SU-DHL-6 (cell line): ENCODE data around the gene FBXO28.

Experiments used
- H2AFZ ChIP-seq: fragments of 200-600 bp; sonication (generic); 2 replicates; pipeline ENCODE4 v1.6.1; 2014; ENCODE audit warnings: low read depth, mild to moderate bottlenecking, moderate library complexity, mixed read lengths, antibody characterized with exemption, low read length; ENCODE audit not compliant: severe bottlenecking
- H3F3A ChIP-seq: fragments of 200-600 bp; shearing (Covaris generic); 2 replicates; pipeline ENCODE4 v1.6.0; 2016; ENCODE audit warnings: antibody characterized with exemption, mild to moderate bottlenecking; ENCODE audit not compliant: insufficient read depth
- H3K27ac ChIP-seq: fragments of 200-600 bp; sonication (generic); 2 replicates; pipeline ENCODE4 v1.5.1; 2016; ENCODE audit warnings: low read depth, mild to moderate bottlenecking, low read length, moderate library complexity, mixed read lengths
- H3K27me3 ChIP-seq: fragments of 200-600 bp; sonication (generic), shearing (Covaris generic); 2 replicates; pipeline ENCODE4 v1.6.0; 2014; ENCODE audit warnings: mild to moderate bottlenecking, low read length
- H3K36me3 ChIP-seq: fragments of 200-600 bp; sonication (generic); 2 replicates; pipeline ENCODE4 v1.6.1; 2014; ENCODE audit warnings: mild to moderate bottlenecking, low read length, mixed read lengths
- H3K4me2 ChIP-seq: fragments of 300-600, 200-600 bp; shearing (Covaris generic), sonication (generic); 2 replicates; pipeline ENCODE4 v1.6.0; 2014; ENCODE audit warnings: low read length, low read depth, mild to moderate bottlenecking; ENCODE audit not compliant: poor library complexity, severe bottlenecking
- H3K4me3 ChIP-seq: fragments of 200-600 bp; sonication (generic); 2 replicates; pipeline ENCODE4 v1.5.1; 2014; ENCODE audit warnings: antibody characterized with exemption, low read length, mild to moderate bottlenecking, mixed read lengths; ENCODE audit not compliant: insufficient read depth, poor library complexity, severe bottlenecking
- H3K79me2 ChIP-seq: fragments of 200-600 bp; sonication (generic); 2 replicates; pipeline ENCODE4 v1.6.1; 2014; ENCODE audit warnings: mild to moderate bottlenecking, low read length, moderate library complexity; ENCODE audit not compliant: insufficient read depth
- H3K9ac ChIP-seq: fragments of 200-600 bp; sonication (generic); 2 replicates; pipeline ENCODE4 v1.7.0; 2014; ENCODE audit warnings: mild to moderate bottlenecking, low read length
- H3K9me2 ChIP-seq: fragments of 200-600 bp; sonication (generic); replicated peaks from 2 replicates; pipeline ENCODE4 v1.6.1; 2014; ENCODE audit warnings: low read length; ENCODE audit not compliant: insufficient read depth
- H3K9me3 ChIP-seq: fragments of 200-600 bp; sonication (generic); 2 replicates; pipeline ENCODE4 v1.6.1; 2014; ENCODE audit warnings: low read length, mixed read lengths; ENCODE audit not compliant: insufficient read depth
- H4K20me1 ChIP-seq: fragments of 200-600 bp; sonication (generic); 2 replicates; pipeline ENCODE4 v1.6.1; 2014; ENCODE audit warnings: low read depth, mild to moderate bottlenecking, antibody characterized with exemption, low read length, moderate library complexity, mixed read lengths
- EZH2phosphoT487 ChIP-seq: fragments of 200-600 bp; sonication (generic), shearing (Covaris generic); conservative IDR thresholded peaks from 2 replicates; pipeline ENCODE4 v1.6.1; 2018; ENCODE audit warnings: mild to moderate bottlenecking, antibody characterized with exemption, low read length, moderate library complexity, mixed read lengths
- TF ChIP-seq, protein P1 (sequence below): fragments of 200-600 bp; sonication (generic); IDR thresholded peaks from one replicate; pipeline ENCODE4 v1.5.1; 2017; ENCODE audit warnings: antibody characterized with exemption, mild to moderate bottlenecking, low read length, moderate library complexity; ENCODE audit not compliant: insufficient read depth, poor library complexity, severe bottlenecking

The FBXO28 gene

GRCh38 chr1:224118688-224119087, 4.8 kb downstream of the FBXO28 start:
- H3K27me3 ChIP-seq: no peaks in the 10 kb centered on the region
- H3K4me3 ChIP-seq: no peak overlapping the region
- H3K4me2 ChIP-seq: no peak overlapping the region
- TF ChIP-seq, protein P1, sequence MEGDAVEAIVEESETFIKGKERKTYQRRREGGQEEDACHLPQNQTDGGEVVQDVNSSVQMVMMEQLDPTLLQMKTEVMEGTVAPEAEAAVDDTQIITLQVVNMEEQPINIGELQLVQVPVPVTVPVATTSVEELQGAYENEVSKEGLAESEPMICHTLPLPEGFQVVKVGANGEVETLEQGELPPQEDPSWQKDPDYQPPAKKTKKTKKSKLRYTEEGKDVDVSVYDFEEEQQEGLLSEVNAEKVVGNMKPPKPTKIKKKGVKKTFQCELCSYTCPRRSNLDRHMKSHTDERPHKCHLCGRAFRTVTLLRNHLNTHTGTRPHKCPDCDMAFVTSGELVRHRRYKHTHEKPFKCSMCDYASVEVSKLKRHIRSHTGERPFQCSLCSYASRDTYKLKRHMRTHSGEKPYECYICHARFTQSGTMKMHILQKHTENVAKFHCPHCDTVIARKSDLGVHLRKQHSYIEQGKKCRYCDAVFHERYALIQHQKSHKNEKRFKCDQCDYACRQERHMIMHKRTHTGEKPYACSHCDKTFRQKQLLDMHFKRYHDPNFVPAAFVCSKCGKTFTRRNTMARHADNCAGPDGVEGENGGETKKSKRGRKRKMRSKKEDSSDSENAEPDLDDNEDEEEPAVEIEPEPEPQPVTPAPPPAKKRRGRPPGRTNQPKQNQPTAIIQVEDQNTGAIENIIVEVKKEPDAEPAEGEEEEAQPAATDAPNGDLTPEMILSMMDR: no peak
- no peak for TF ChIP-seq EZH2phosphoT487
- H3K79me2 ChIP-seq: peaks cover 93% of the 10 kb centered on the region
- H2AFZ ChIP-seq: no peak overlapping the region
- no peaks in the 10 kb centered on the region; the same call in 1 of the 2 replicates for H3K36me3 ChIP-seq
- H3K9ac ChIP-seq: no peak overlapping the region
- 0 out of 2 replicates have a peak, but pooled peaks cover 2% of the 10 kb centered on the region for H4K20me1 ChIP-seq
- no peaks in the 10 kb centered on the region for H3K9me2 ChIP-seq
- H3K27ac ChIP-seq: no peak overlapping the region
- peaks cover 17% of the 10 kb centered on the region for H3F3A ChIP-seq
- H3K9me3 ChIP-seq: no peaks in the 10 kb centered on the region

- Histone ChIP-seq H3K9me2 (no peaks in the 10 kb centered on the region), H3K27me3 (no peaks in the 10 kb centered on the region), H4K20me1 (peaks cover 5% of the 10 kb centered on the region; the same call in 1 of the 2 replicates), H3K79me2 (peaks cover 94% of the 10 kb centered on the region), H3K9me3 (no peaks in the 10 kb centered on the region), H3K36me3 (no peaks in the 10 kb centered on the region; the same call in 1 of the 2 replicates), H3K27ac (no peak overlapping the region), H3F3A (no peaks in the 10 kb centered on the region), H3K4me3 (no peak overlapping the region), H2AFZ (no peak overlapping the region), H3K4me2 (no peak overlapping the region), H3K9ac (no peak overlapping the region)
- TF ChIP-seq EZH2phosphoT487: no peak
- TF ChIP-seq, protein P1: no peak
These were observed 9.2 kb downstream of the FBXO28 start for GRCh38 chr1:224123136-224123535.

DNA sequence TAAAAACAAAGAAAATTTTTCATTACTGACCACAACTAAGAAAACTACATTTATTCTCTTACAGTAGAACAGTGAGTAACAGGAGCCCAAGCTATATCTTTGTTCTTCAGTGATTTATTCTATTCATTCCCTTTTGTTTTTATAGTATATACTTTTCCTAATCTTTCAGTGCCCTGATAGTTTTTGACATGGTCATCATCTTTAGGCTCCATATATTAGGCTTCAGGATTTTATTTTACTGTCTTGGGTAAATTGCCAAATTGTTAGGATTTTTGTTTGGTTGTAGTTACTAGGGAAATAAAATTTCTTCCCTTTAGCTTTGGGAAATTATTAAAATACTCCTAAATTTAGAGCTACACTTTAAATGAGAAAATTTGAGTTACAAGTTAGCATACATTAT, 10.3 kb downstream of the FBXO28 start:
- Histone ChIP-seq H3K9ac (no peak overlapping the region), H3K4me3 (no peak overlapping the region), H3K4me2 (no peak overlapping the region), H3K36me3 (no peaks in the 10 kb centered on the region; the same call in 1 of the 2 replicates), H3K9me3 (no peaks in the 10 kb centered on the region), H3K9me2 (no peaks in the 10 kb centered on the region), H2AFZ (no peak overlapping the region), H3K27me3 (no peaks in the 10 kb centered on the region), H4K20me1 (peaks cover 8% of the 10 kb centered on the region; the same call in 1 of the 2 replicates), H3K27ac (no peak overlapping the region), H3K79me2 (peaks cover 92% of the 10 kb centered on the region), H3F3A (no peaks in the 10 kb centered on the region)
- TF ChIP-seq, protein P1: no peak
- TF ChIP-seq EZH2phosphoT487: no peak
